Activated naive CD4-positive, alpha-beta T cell treated with anti-CD3 and anti-CD28 coated beads, Interleukin-2, amount 50 U/mL, for 72 hours (primary cell): ENCODE data around the gene ZNF235. TPM values are rescaled to one million over a fixed set of nuclear protein-coding genes. Genes with fewer than 3 reads are reported as not detected.
"Not testable (repeated sequence)": the region's sequence is repeated elsewhere in the genome, so short reads cannot be mapped to it uniquely, and the experiment has no call there.

ENCODE experiments used
- ATAC-seq, 2 donors: fragments of 150-1000 bp; cut with Tn5 transposase; 2 replicates each; pipeline ENCODE4 v1.10.0; 2021; ENCODE audit warnings: mild to moderate bottlenecking in 2 of 2, moderate library complexity in 2 of 2
- DNase-seq, 2 donors: peaks; one replicate each; pipeline ENCODE4 v3.0.0; 2021 to 2022; ENCODE audit warnings: low spot score in 2 of 2
- H3K27ac Mint-ChIP-seq, 2 donors: one replicate each; pipeline ENCODE4 v1.8.0; 2022; ENCODE audit warnings: mild to moderate bottlenecking in 2 of 2, mixed read lengths in 2 of 2
- H3K36me3 Mint-ChIP-seq, 2 donors: one replicate each; pipeline ENCODE4 v1.8.0; 2022; ENCODE audit warnings: mixed read lengths in 2 of 2
- H3K9me3 Mint-ChIP-seq, 2 donors: one replicate each; pipeline ENCODE4 v1.8.0; 2022; ENCODE audit warnings: mixed read lengths in 2 of 2
- total RNA-seq, 2 donors: library from RNA; stranded (reverse); gene quantifications; one replicate each; pipeline ENCODE4 v1.2.3, GENCODE V29; 2022

The ZNF235 gene
- total RNA-seq: 1 to 10 TPM; 1.5 to 3.3 TPM

GRCh38 chr19:44304659-44305193 is at the start of gene ZNF235:
ZNF235 (minus strand) TSS chr19:44305025; CDS start chr19:44303404, 1,621 bp downstream.
- H3K9me3 Mint-ChIP-seq: peaks cover 9 to 19% of the 10 kb centered on the region in 2 donors
- peak within 1 kb of the TSS; percentile 65 to 85 for H3K27ac Mint-ChIP-seq

GRCh38 chr19:44346556-44346955 is 41.7 kb upstream of the ZNF235 start:
- Mint-ChIP-seq H3K9me3 (peaks cover 20 to 32% of the 10 kb centered on the region in 2 donors), H3K27ac (no peak overlapping the region), H3K36me3 (peaks cover 6 to 30% of the 10 kb centered on the region in 2 donors)
- DNase-seq (no peak), ATAC-seq (no peak)

More at GRCh38 chr19:44304659-44305193, at the start of gene ZNF235:
- ATAC-seq (peak; percentile 91 to 98), DNase-seq (peak; percentile 66 to 75)
- peaks cover 17 to 29% of the 10 kb centered on the region in 2 donors for H3K36me3 Mint-ChIP-seq

GRCh38 chr19:44345959-44346358 is 41.1 kb upstream of the ZNF235 start:
- H3K27ac Mint-ChIP-seq: no peak overlapping the region
- H3K9me3 Mint-ChIP-seq: peaks cover 20 to 34% of the 10 kb centered on the region in 2 donors
- ATAC-seq (no peak), DNase-seq (no peak)
- peaks cover 6 to 33% of the 10 kb centered on the region in 2 donors for H3K36me3 Mint-ChIP-seq

GRCh38 chr19:44344255-44344654 is 39.4 kb upstream of the ZNF235 start:
- DNase-seq (no peak), ATAC-seq (no peak)
- Mint-ChIP-seq H3K36me3 (peaks cover 6 to 34% of the 10 kb centered on the region in 2 donors), H3K9me3 (peaks cover 25 to 38% of the 10 kb centered on the region in 2 donors), H3K27ac (no peak overlapping the region)

GRCh38 chr19:44341794-44342193 is 37.0 kb upstream of the ZNF235 start:
- Mint-ChIP-seq H3K36me3 (peaks cover 0 to 40% of the 10 kb centered on the region in 2 donors), H3K27ac (no peak overlapping the region), H3K9me3 (peaks cover 26 to 34% of the 10 kb centered on the region in 2 donors)
- ATAC-seq: no peak
- no peak for DNase-seq

GRCh38 chr19:44334639-44335038 is 29.8 kb upstream of the ZNF235 start:
- DNase-seq: not testable (repeated sequence)
- peaks cover 41 to 49% of the 10 kb centered on the region in 2 donors for H3K9me3 Mint-ChIP-seq
- peaks cover 21 to 70% of the 10 kb centered on the region in 2 donors for H3K36me3 Mint-ChIP-seq

GRCh38 chr19:44332145-44332544 is 27.3 kb upstream of the ZNF235 start:
- Mint-ChIP-seq H3K9me3 (peaks cover 50 to 52% of the 10 kb centered on the region in 2 donors), H3K27ac (no peak overlapping the region), H3K36me3 (peaks cover 33 to 78% of the 10 kb centered on the region in 2 donors)
- no peak for DNase-seq
- ATAC-seq: no peak

More at GRCh38 chr19:44334639-44335038, 29.8 kb upstream of the ZNF235 start:
- H3K27ac Mint-ChIP-seq, ATAC-seq: not testable (repeated sequence)

GRCh38 chr19:44315883-44316282 is 11.1 kb upstream of the ZNF235 start:
- DNase-seq: no peak
- Mint-ChIP-seq H3K9me3 (peaks cover 29 to 32% of the 10 kb centered on the region in 2 donors), H3K27ac (no peak overlapping the region), H3K36me3 (peaks cover 14 to 26% of the 10 kb centered on the region in 2 donors)
- no peak for ATAC-seq

GRCh38 chr19:44313231-44313630 is 8.4 kb upstream of the ZNF235 start:
- DNase-seq: no peak
- H3K36me3 Mint-ChIP-seq: peaks cover 9 to 26% of the 10 kb centered on the region in 2 donors
- H3K9me3 Mint-ChIP-seq: peaks cover 22 to 26% of the 10 kb centered on the region in 2 donors
- no peak overlapping the region for H3K27ac Mint-ChIP-seq
- ATAC-seq: no peak

GRCh38 chr19:44308011-44308410 is 3.2 kb upstream of the ZNF235 start:
- no peak overlapping the region for H3K27ac Mint-ChIP-seq
- no peak for DNase-seq
- H3K36me3 Mint-ChIP-seq: peaks cover 6 to 25% of the 10 kb centered on the region in 2 donors
- ATAC-seq: no peak
- peaks cover 9 to 28% of the 10 kb centered on the region in 2 donors for H3K9me3 Mint-ChIP-seq

GRCh38 chr19:44306283-44306682 is 1.5 kb upstream of the ZNF235 start:
- no peak for DNase-seq
- ATAC-seq: no peak
- peaks cover 9 to 19% of the 10 kb centered on the region in 2 donors for H3K9me3 Mint-ChIP-seq
- H3K36me3 Mint-ChIP-seq: peaks cover 12 to 25% of the 10 kb centered on the region in 2 donors
- no peak overlapping the region for H3K27ac Mint-ChIP-seq

GRCh38 chr19:44305457-44305856 is 632 bp upstream of the ZNF235 start:
- H3K27ac Mint-ChIP-seq: no peak overlapping the region
- DNase-seq: no peak
- ATAC-seq: no peak
- peaks cover 12 to 31% of the 10 kb centered on the region in 2 donors for H3K36me3 Mint-ChIP-seq
- peaks cover 9 to 19% of the 10 kb centered on the region in 2 donors for H3K9me3 Mint-ChIP-seq

GRCh38 chr19:44303976-44304568 is 753 bp downstream of the ZNF235 start:
- ATAC-seq (peak; percentile 22 to 41), DNase-seq (no peak)
- peaks cover 9 to 19% of the 10 kb centered on the region in 2 donors for H3K9me3 Mint-ChIP-seq

GRCh38 chr19:44303320-44303719 is 1.5 kb downstream of the ZNF235 start:
- Mint-ChIP-seq H3K9me3 (peaks cover 4 to 13% of the 10 kb centered on the region in 2 donors), H3K27ac (no peak overlapping the region), H3K36me3 (peaks cover 28 to 35% of the 10 kb centered on the region in 2 donors)
- ATAC-seq (no peak), DNase-seq (no peak)

More at GRCh38 chr19:44303976-44304568, 753 bp downstream of the ZNF235 start:
- Mint-ChIP-seq H3K36me3 (peaks cover 23 to 34% of the 10 kb centered on the region in 2 donors), H3K27ac (peak overlapping the region in 1 of 2 donors; percentile 85)

- H3K27ac Mint-ChIP-seq: no peak overlapping the region
- H3K9me3 Mint-ChIP-seq: peaks cover 45 to 58% of the 10 kb centered on the region in 2 donors
- peaks cover 64 to 73% of the 10 kb centered on the region in 2 donors for H3K36me3 Mint-ChIP-seq
- no peak for ATAC-seq
- DNase-seq: no peak
Measured at GRCh38 chr19:44284968-44285367, 19.9 kb downstream of the ZNF235 start.

GRCh38 chr19:44282846-44283245 is 22.0 kb downstream of the ZNF235 start:
- H3K27ac Mint-ChIP-seq: no peak overlapping the region
- DNase-seq (no peak), ATAC-seq (no peak)
- peaks cover 45 to 46% of the 10 kb centered on the region in 2 donors for H3K9me3 Mint-ChIP-seq
- peaks cover 55 to 69% of the 10 kb centered on the region in 2 donors for H3K36me3 Mint-ChIP-seq

GRCh38 chr19:44280916-44281315 is 23.9 kb downstream of the ZNF235 start:
- Mint-ChIP-seq H3K36me3 (peaks cover 56 to 60% of the 10 kb centered on the region in 2 donors), H3K9me3 (peaks cover 45 to 48% of the 10 kb centered on the region in 2 donors), H3K27ac (no peak overlapping the region)
- no peak for ATAC-seq
- DNase-seq: no peak
